GM21423 (cell line): ENCODE measurements around the gene ABCG1.
"Not testable (repeated sequence)": the region's sequence is repeated elsewhere in the genome, so short reads cannot be mapped to it uniquely, and the experiment has no call there.

Source experiments
- ATAC-seq: cut with Tn5 transposase; IDR thresholded peaks from one replicate; pipeline ENCODE4 v1.9.1; 2021; ENCODE audit warnings: mild to moderate bottlenecking, moderate library complexity; ENCODE audit not compliant: unreplicated experiment

The ABCG1 gene

GRCh38 chr21:42218836-42219605 lies at the start of gene ABCG1:
Gene ABCG1 (plus strand): TSS chr21:42219140. CDS start chr21:42219263, 123 bp downstream.
- no peak for ATAC-seq

- no peak for ATAC-seq
Observed at GRCh38 chr21:42169758-42170157, 49.2 kb upstream of the ABCG1 start.

GRCh38 chr21:42171091-42172053 lies 47.6 kb upstream of the ABCG1 start:
- no peak for ATAC-seq

GRCh38 chr21:42172596-42173483 lies 46.1 kb upstream of the ABCG1 start:
- no peak for ATAC-seq

- ATAC-seq = no peak
Observed at GRCh38 chr21:42174173-42174572, 44.8 kb upstream of the ABCG1 start.

GRCh38 chr21:42175110-42175710 lies 43.7 kb upstream of the ABCG1 start:
- no peak for ATAC-seq

- ATAC-seq = no peak
Observed at GRCh38 chr21:42176859-42177258, 42.1 kb upstream of the ABCG1 start.

GRCh38 chr21:42179316-42179715 lies 39.6 kb upstream of the ABCG1 start:
- no peak for ATAC-seq

- ATAC-seq = not testable (repeated sequence)
Observed at GRCh38 chr21:42180001-42180400, 38.9 kb upstream of the ABCG1 start.

- ATAC-seq = no peak
Observed at GRCh38 chr21:42182713-42183371, 36.1 kb upstream of the ABCG1 start.

GRCh38 chr21:42183374-42184266 lies 35.3 kb upstream of the ABCG1 start:
- no peak for ATAC-seq

- no peak for ATAC-seq
Observed at GRCh38 chr21:42186591-42186990, 32.3 kb upstream of the ABCG1 start.

GRCh38 chr21:42187976-42188653 lies 30.8 kb upstream of the ABCG1 start:
- ATAC-seq = peak; percentile 94

GRCh38 chr21:42188663-42189062 lies 30.3 kb upstream of the ABCG1 start:
- no peak for ATAC-seq

GRCh38 chr21:42189431-42189830 lies 29.5 kb upstream of the ABCG1 start:
- ATAC-seq = no peak

GRCh38 chr21:42189860-42190485 lies 29.0 kb upstream of the ABCG1 start:
- no peak for ATAC-seq

- ATAC-seq = no peak
Observed at GRCh38 chr21:42190486-42190863, 28.5 kb upstream of the ABCG1 start.

- no peak for ATAC-seq
Observed at GRCh38 chr21:42191064-42191463, 27.9 kb upstream of the ABCG1 start.
